Activated T-helper 2 cell treated with anti-CD3 and anti-CD28 coated beads, Interferon-gamma antibody, Interleukin-2, Interleukin-4, amounts not matched to agents 10 μg/mL and 5 μg/mL and 100 μg/mL, durations not matched to agents 14 hours and 24 hours and 36 hours (primary cell): ENCODE results near the gene ZNF467. TPM values are rescaled to one million over a fixed set of nuclear protein-coding genes. Genes with fewer than 3 reads are reported as not detected.

ENCODE experiments used
- DNase-seq: peaks from one replicate; pipeline ENCODE4 v3.0.0; 2021; ENCODE audit warnings: low spot score
- H3K27ac Mint-ChIP-seq: one replicate; pipeline ENCODE4 v1.8.0; 2021; ENCODE audit warnings: mixed read lengths
- H3K27me3 Mint-ChIP-seq: one replicate; pipeline ENCODE4 v1.8.0; 2021; ENCODE audit warnings: low read depth, mixed read lengths
- H3K36me3 Mint-ChIP-seq: one replicate; pipeline ENCODE4 v1.8.0; 2021; ENCODE audit warnings: low read depth, mixed read lengths
- H3K4me1 Mint-ChIP-seq: one replicate; pipeline ENCODE4 v1.8.0; 2021; ENCODE audit warnings: low read depth, mixed read lengths
- H3K4me3 Mint-ChIP-seq: one replicate; pipeline ENCODE4 v1.8.0; 2021; ENCODE audit warnings: low read depth, mild to moderate bottlenecking, moderate library complexity, mixed read lengths
- H3K9me3 Mint-ChIP-seq: one replicate; pipeline ENCODE4 v1.8.0; 2021; ENCODE audit warnings: mixed read lengths
- intact Hi-C: fragments of 100-400 bp; cut with micrococcal nuclease; formaldehyde crosslinking; loops from one replicate; pipeline ENCODE4 v1.15.1; 2023
- total RNA-seq: library from RNA; stranded (reverse); gene quantifications from 2 replicates; pipeline ENCODE4 v1.2.3, GENCODE V29; 2022

ZNF467 gene
- total RNA-seq, 1 donor from 2014 or later: not detected

GRCh38 chr7:149778696-149779501 is 5.5 kb upstream of the ZNF467 start:
- Mint-ChIP-seq H3K36me3 (no peaks in the 10 kb centered on the region), H3K27me3 (peaks cover 23% of the 10 kb centered on the region), H3K4me3 (no peak overlapping the region), H3K27ac (no peak overlapping the region), H3K4me1 (peaks cover 2% of the 10 kb centered on the region), H3K9me3 (no peaks in the 10 kb centered on the region)
- no peak for DNase-seq
- intact Hi-C loops: no loop called here

- DNase-seq: no peak
- no peaks in the 10 kb centered on the region for H3K9me3 Mint-ChIP-seq
- H3K4me3 Mint-ChIP-seq: no peak overlapping the region
- intact Hi-C loops: no loop called here
- peaks cover 2% of the 10 kb centered on the region for H3K4me1 Mint-ChIP-seq
- H3K36me3 Mint-ChIP-seq: no peaks in the 10 kb centered on the region
- peaks cover 23% of the 10 kb centered on the region for H3K27me3 Mint-ChIP-seq
- no peak overlapping the region for H3K27ac Mint-ChIP-seq
Observed at GRCh38 chr7:149778327-149778637, 4.9 kb upstream of the ZNF467 start.

GRCh38 chr7:149777551-149778326 is 4.4 kb upstream of the ZNF467 start:
- Mint-ChIP-seq H3K36me3 (no peaks in the 10 kb centered on the region), H3K4me1 (peaks cover 2% of the 10 kb centered on the region), H3K27ac (no peak overlapping the region), H3K9me3 (no peaks in the 10 kb centered on the region), H3K4me3 (no peak overlapping the region), H3K27me3 (peaks cover 25% of the 10 kb centered on the region)
- no peak for DNase-seq
- intact Hi-C loops: no loop called here

GRCh38 chr7:149776848-149777407 is 3.5 kb upstream of the ZNF467 start:
- no peak overlapping the region for H3K27ac Mint-ChIP-seq
- peaks cover 2% of the 10 kb centered on the region for H3K4me1 Mint-ChIP-seq
- no peak overlapping the region for H3K4me3 Mint-ChIP-seq
- H3K9me3 Mint-ChIP-seq: no peaks in the 10 kb centered on the region
- H3K36me3 Mint-ChIP-seq: no peaks in the 10 kb centered on the region
- DNase-seq: no peak
- intact Hi-C loops: no loop called here
- peaks cover 25% of the 10 kb centered on the region for H3K27me3 Mint-ChIP-seq

GRCh38 chr7:149776289-149776688 is 2.9 kb upstream of the ZNF467 start:
- intact Hi-C loops: no loop called here
- DNase-seq: no peak
- Mint-ChIP-seq H3K9me3 (no peaks in the 10 kb centered on the region), H3K4me3 (no peak overlapping the region), H3K4me1 (peaks cover 2% of the 10 kb centered on the region), H3K27ac (no peak overlapping the region), H3K36me3 (no peaks in the 10 kb centered on the region), H3K27me3 (peaks cover 25% of the 10 kb centered on the region)

- Mint-ChIP-seq H3K4me1 (peaks cover 3% of the 10 kb centered on the region), H3K27me3 (peaks cover 28% of the 10 kb centered on the region), H3K9me3 (no peaks in the 10 kb centered on the region), H3K4me3 (no peak overlapping the region), H3K36me3 (no peaks in the 10 kb centered on the region), H3K27ac (no peak overlapping the region)
- intact Hi-C loops: no loop called here
- DNase-seq: no peak
Observed at GRCh38 chr7:149775176-149775556, 1.8 kb upstream of the ZNF467 start.

GRCh38 chr7:149774237-149775175 is 1.1 kb upstream of the ZNF467 start:
- Mint-ChIP-seq H3K9me3 (no peaks in the 10 kb centered on the region), H3K36me3 (no peaks in the 10 kb centered on the region), H3K4me1 (peaks cover 3% of the 10 kb centered on the region), H3K27me3 (peaks cover 32% of the 10 kb centered on the region), H3K27ac (no peak overlapping the region), H3K4me3 (peak overlapping the region; percentile 57)
- no peak for DNase-seq
- intact Hi-C loops: loop anchor here (5.0 kb wide), 2 partner anchors 63 to 98 kb away; partner anchors contain the start of genes ATP6V0E2 and ZNF862

GRCh38 chr7:149772956-149773434 is 393 bp downstream of the ZNF467 start:
- no peaks in the 10 kb centered on the region for H3K9me3 Mint-ChIP-seq
- no peak for DNase-seq
- intact Hi-C loops: loop anchor here (5.0 kb wide), 2 partner anchors 64 to 99 kb away; partner anchors contain the start of genes ATP6V0E2 and ZNF862

GRCh38 chr7:149772241-149772955 is 990 bp downstream of the ZNF467 start:
- H3K27ac Mint-ChIP-seq: no peak overlapping the region
- intact Hi-C loops: loop anchor here (5.0 kb wide), 2 partner anchors 65 to 100 kb away; partner anchors contain the start of genes ATP6V0E2 and ZNF862
- peak overlapping the region; percentile 33 for H3K4me3 Mint-ChIP-seq
- H3K36me3 Mint-ChIP-seq: no peaks in the 10 kb centered on the region
- peaks cover 3% of the 10 kb centered on the region for H3K4me1 Mint-ChIP-seq
- H3K27me3 Mint-ChIP-seq: peaks cover 35% of the 10 kb centered on the region
- DNase-seq: no peak
- H3K9me3 Mint-ChIP-seq: no peaks in the 10 kb centered on the region

More at GRCh38 chr7:149772956-149773434, 393 bp downstream of the ZNF467 start:
- H3K27ac Mint-ChIP-seq: no peak overlapping the region
- H3K4me1 Mint-ChIP-seq: peaks cover 3% of the 10 kb centered on the region
- H3K36me3 Mint-ChIP-seq: no peaks in the 10 kb centered on the region
- peaks cover 35% of the 10 kb centered on the region for H3K27me3 Mint-ChIP-seq
- H3K4me3 Mint-ChIP-seq: peak overlapping the region; percentile 45

- peak; percentile 78 for DNase-seq
- intact Hi-C loops: loop anchor here (2.0 to 5.0 kb wide), 3 partner anchors 57 to 101 kb away; partner anchors contain the start of genes ATP6V0E2 and ZNF862
- H3K36me3 Mint-ChIP-seq: no peaks in the 10 kb centered on the region
- no peak overlapping the region for H3K27ac Mint-ChIP-seq
- H3K27me3 Mint-ChIP-seq: peaks cover 33% of the 10 kb centered on the region
- H3K4me1 Mint-ChIP-seq: peaks cover 3% of the 10 kb centered on the region
- H3K9me3 Mint-ChIP-seq: no peaks in the 10 kb centered on the region
- H3K4me3 Mint-ChIP-seq: peak overlapping the region; percentile 79
Observed at GRCh38 chr7:149771720-149772240, 1.6 kb downstream of the ZNF467 start.
